GM23248 (cell line): ENCODE results near the gene TMEM107.

ENCODE experiments used
- EZH2 ChIP-seq: fragments of 200-600 bp; sonication (generic); IDR thresholded peaks from 2 replicates; pipeline ENCODE4 v1.6.1; 2018; ENCODE audit warnings: antibody characterized with exemption, mild to moderate bottlenecking; ENCODE audit not compliant: insufficient read depth, poor library complexity, severe bottlenecking
- EZH2phosphoT487 ChIP-seq: fragments of 200-600 bp; sonication (generic); IDR thresholded peaks from 2 replicates; pipeline ENCODE4 v1.6.1; 2018; ENCODE audit warnings: antibody characterized with exemption, moderate library complexity, mild to moderate bottlenecking, low read depth; ENCODE audit not compliant: insufficient read depth

DNA sequence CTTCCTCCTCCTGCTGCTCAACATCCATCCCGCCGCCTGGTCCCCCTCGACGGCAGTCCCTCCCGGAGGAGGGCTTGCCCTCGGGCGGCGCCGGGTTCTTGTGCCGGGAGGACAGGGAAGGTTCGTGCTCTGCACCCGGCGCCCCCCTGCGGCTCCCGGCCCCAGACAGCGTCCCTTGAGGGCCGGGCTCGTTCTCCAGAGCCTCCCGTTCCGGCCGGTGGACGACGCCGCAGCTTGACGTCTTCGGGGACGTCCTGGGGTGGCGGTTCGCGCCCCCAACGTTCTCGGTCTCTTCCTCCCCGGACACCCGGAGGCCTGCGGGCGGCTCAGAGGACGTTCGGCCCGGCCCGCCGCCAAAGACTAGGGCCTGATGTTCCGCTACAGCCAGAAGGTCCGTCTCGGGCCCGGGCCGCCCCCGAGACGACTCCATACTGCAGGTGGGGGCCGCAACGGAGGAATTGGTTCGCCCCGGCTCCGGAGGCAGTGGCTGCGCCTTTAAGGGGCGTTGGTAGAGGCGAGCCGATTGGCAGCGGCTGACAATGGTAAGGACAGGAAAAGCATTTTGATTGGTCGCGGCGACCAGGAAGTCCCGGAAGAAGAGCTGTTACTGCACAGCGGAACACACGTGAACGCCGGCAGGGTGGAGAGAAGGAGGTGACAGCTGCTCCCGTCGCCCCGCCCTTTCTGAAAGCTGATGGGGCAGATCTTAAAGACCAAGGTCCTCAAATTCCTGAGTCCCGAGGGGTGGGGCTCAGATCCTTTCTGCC lies 13.7 kb upstream of the TMEM107 start, which contains the start of gene BORCS6:
- TF ChIP-seq EZH2 (no peak), EZH2phosphoT487 (no peak)
